ENCODE results near the gene SORCS2. TPM values are rescaled to one million over a fixed set of nuclear protein-coding genes. Genes with fewer than 3 reads are reported as not detected.

The SORCS2 gene
- total and polyA plus RNA-seq, 2 of the 8 experiments (the other 6 are each of a cell fraction or from before 2014, with no cell fraction given): 0.36 to 1.8 TPM

DNA sequence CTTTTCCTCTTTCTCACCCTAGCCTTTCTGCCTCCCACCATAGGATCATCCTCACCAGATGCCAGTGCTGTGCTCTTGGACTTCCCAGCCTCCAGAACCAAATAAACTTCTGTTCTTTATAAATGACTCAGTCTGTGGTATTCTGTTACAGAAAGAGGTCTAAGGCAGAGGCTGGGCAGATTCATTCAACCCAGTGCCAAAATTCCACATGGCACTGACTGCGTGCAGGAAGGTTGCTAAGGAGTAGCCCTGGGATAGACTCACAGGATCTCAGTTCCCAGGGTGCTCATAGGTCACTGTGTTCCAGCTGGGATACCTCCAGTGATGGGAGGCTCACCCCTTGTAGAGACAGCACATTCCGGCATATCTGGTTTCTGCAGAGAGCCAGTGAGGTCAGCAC lies 22.0 kb downstream of the SORCS2 start:
- no peak overlapping the region for H3K4me3 ChIP-seq (ENCODE audit: extremely low read depth in 1 of 4, insufficient read depth in 2 of 4, low read depth in 3 of 4, low read length in 4 of 4)
- peaks cover 0 to 3% of the 10 kb centered on the region in 2 experiments for H4K20me1 ChIP-seq (replicated peaks in 1 of 2; ENCODE audit: control insufficient read depth in 1 of 2, insufficient read depth in 2 of 2, low read length in 2 of 2)
- no peak overlapping the region for H2BK5ac ChIP-seq (ENCODE audit: low read depth, low read length)
- H3K36me3 ChIP-seq (ENCODE audit: control insufficient read depth in 2 of 4, insufficient read depth in 4 of 4, low read length in 3 of 4): no peaks in the 10 kb centered on the region
- no peak for FAIRE-seq
- H3K4ac ChIP-seq (replicated peaks; ENCODE audit: insufficient read length, low read depth, low read length): no peak overlapping the region
- no peaks in the 10 kb centered on the region for H3K23me2 ChIP-seq (ENCODE audit: low read depth, low read length)
- H4K8ac ChIP-seq (ENCODE audit: extremely low read depth, insufficient read depth, low read length): no peak overlapping the region
- H4K5ac ChIP-seq (ENCODE audit: insufficient read length, low read depth, low read length): no peak overlapping the region
- H4K91ac ChIP-seq (replicated peaks; ENCODE audit: insufficient read length, low read length): no peak overlapping the region
- no peak overlapping the region for H3K27ac ChIP-seq (ENCODE audit: low read depth, low read length)
- ChIA-PET CTCF (ENCODE audit: partially characterized antibody) (interaction anchor here (1.0 to 1.8 kb wide), 5 partner anchors 12 to 82 kb away, joined by 3 to 5 read pairs (median 3); no protein-coding TSS in a partner anchor), POLR2A (ENCODE audit: partially characterized antibody) (no interaction called here)
- H3K9ac ChIP-seq (replicated peaks in 1 of 4; ENCODE audit: extremely low read depth in 1 of 4, low read depth in 3 of 4, low read length in 3 of 4): no peak overlapping the region
- no peak overlapping the region for H3K14ac ChIP-seq (ENCODE audit: insufficient read length)
- H2BK15ac ChIP-seq (ENCODE audit: low read length): no peak overlapping the region
- 46% methylated on average over 2 of the region's 2 CpGs; no CpG with 5 or more reads in 1 of the 2 experiments for WGBS, 2 experiments (ENCODE audit: extremely low coverage in 1 of 2, insufficient coverage in 1 of 2, insufficient read length in 1 of 2, insufficient replicate concordance in 2 of 2, low coverage in 1 of 2, low lambda C conversion rate in 2 of 2, missing lambda C conversion rate in 1 of 2)
- no peak overlapping the region for H3K23ac ChIP-seq (ENCODE audit: insufficient read length)
- no peak for DNase-seq (ENCODE audit: low read depth in 1 of 2, low spot score in 2 of 2)
- H3K79me1 ChIP-seq (ENCODE audit: low read depth, low read length): no peaks in the 10 kb centered on the region
- no peak overlapping the region for H2BK120ac ChIP-seq (replicated peaks; ENCODE audit: low read depth, low read length)
- H3K18ac ChIP-seq (ENCODE audit: extremely low read depth, low read length): no peak overlapping the region
- no peak overlapping the region for H3K4me2 ChIP-seq (ENCODE audit: insufficient read depth in 1 of 2, low read depth in 2 of 2, low read length in 2 of 2)
- peaks cover 0 to 3% of the 10 kb centered on the region in 2 experiments; a peak in 1 of 4 replicates for H3K9me3 ChIP-seq (ENCODE audit: insufficient read depth in 2 of 2, low read depth in 1 of 2, low read length in 1 of 2)
- no peaks in the 10 kb centered on the region for H3K4me1 ChIP-seq (replicated peaks in 1 of 4; ENCODE audit: control insufficient read depth in 3 of 4, insufficient read depth in 4 of 4, low read length in 3 of 4)
- H3K79me2 ChIP-seq (ENCODE audit: control insufficient read depth in 1 of 2, insufficient read depth in 2 of 2, low read length in 2 of 2): no peaks in the 10 kb centered on the region
- H2BK12ac ChIP-seq (ENCODE audit: low read depth, low read length): no peak overlapping the region
- H3K27me3 ChIP-seq (replicated peaks in 1 of 4; ENCODE audit: control insufficient read depth in 3 of 4, extremely low read depth in 1 of 4, insufficient read depth in 3 of 4, low read length in 3 of 4): no peaks in the 10 kb centered on the region
- no peak overlapping the region for H2AFZ ChIP-seq (ENCODE audit: low read length)
- no peak overlapping the region for H2BK20ac ChIP-seq (ENCODE audit: low read length)
- no peak overlapping the region for H3K56ac ChIP-seq (replicated peaks; ENCODE audit: insufficient read length, low read depth, low read length)
- no peak overlapping the region for H2AK5ac ChIP-seq (ENCODE audit: low read depth, low read length)
- TF ChIP-seq, protein P1, sequence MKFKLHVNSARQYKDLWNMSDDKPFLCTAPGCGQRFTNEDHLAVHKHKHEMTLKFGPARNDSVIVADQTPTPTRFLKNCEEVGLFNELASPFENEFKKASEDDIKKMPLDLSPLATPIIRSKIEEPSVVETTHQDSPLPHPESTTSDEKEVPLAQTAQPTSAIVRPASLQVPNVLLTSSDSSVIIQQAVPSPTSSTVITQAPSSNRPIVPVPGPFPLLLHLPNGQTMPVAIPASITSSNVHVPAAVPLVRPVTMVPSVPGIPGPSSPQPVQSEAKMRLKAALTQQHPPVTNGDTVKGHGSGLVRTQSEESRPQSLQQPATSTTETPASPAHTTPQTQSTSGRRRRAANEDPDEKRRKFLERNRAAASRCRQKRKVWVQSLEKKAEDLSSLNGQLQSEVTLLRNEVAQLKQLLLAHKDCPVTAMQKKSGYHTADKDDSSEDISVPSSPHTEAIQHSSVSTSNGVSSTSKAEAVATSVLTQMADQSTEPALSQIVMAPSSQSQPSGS (IDR thresholded peaks at IDR 0.05; ENCODE audit: low read length): no peak
- no peak for TF ChIP-seq FOSL1 (IDR thresholded peaks at IDR 0.05; ENCODE audit: insufficient read depth, low read depth, low read length)
- TF ChIP-seq EP300 (IDR thresholded peaks at IDR 0.05; ENCODE audit: borderline replicate concordance in 1 of 2, low read depth in 2 of 2, low read length in 2 of 2): no peak
- TF ChIP-seq TAF7 (optimal IDR thresholded peaks at IDR 0.05; ENCODE audit: borderline replicate concordance, low read depth, low read length): no peak
- TF ChIP-seq EZH2 (IDR thresholded peaks at IDR 0.05; ENCODE audit: low read depth, low read length, severe bottlenecking): no peak
- no peak for TF ChIP-seq ZNF274 (IDR thresholded peaks at IDR 0.05; ENCODE audit: borderline replicate concordance, extremely low read depth, low read length)
- no peak for TF ChIP-seq BRCA1 (IDR thresholded peaks at IDR 0.05; ENCODE audit: low read depth, low read length)
- no peak for TF ChIP-seq HDAC6 (IDR thresholded peaks at IDR 0.05; ENCODE audit: low read depth, low read length)
- TF ChIP-seq CBX8 (IDR thresholded peaks at IDR 0.05; ENCODE audit: borderline replicate concordance, low read depth, low read length): no peak
- TF ChIP-seq RAD21 (IDR thresholded peaks at IDR 0.05 in 1 of 2, conservative IDR thresholded peaks at IDR 0.05 in 1 of 2; ENCODE audit: low read depth in 2 of 2, low read length in 2 of 2): no peak
- TF ChIP-seq SAP30 (IDR thresholded peaks at IDR 0.05; ENCODE audit: insufficient read depth, insufficient replicate concordance, low read length): no peak
